ENCODE data around the gene PANK1. TPM values are rescaled to one million over a fixed set of nuclear protein-coding genes. Genes with fewer than 3 reads are reported as not detected.

PANK1 gene
- total and polyA plus RNA-seq, 2 donors from 2014 or later = 5.4 to 31.3 TPM

- intact Hi-C loops (cut with DNase I) = no loop called here
- FAIRE-seq (no peak), DNase-seq (no peak)
- Histone ChIP-seq H3K4me3 (ENCODE audit: low read length in 3 of 3) (no peak overlapping the region), H3K27me3 (ENCODE audit: control insufficient read depth, insufficient read depth, low read length) (no peaks in the 10 kb centered on the region), H3K36me3 (ENCODE audit: control insufficient read depth in 2 of 3, insufficient read depth in 3 of 3, low read length in 3 of 3) (no peaks in the 10 kb centered on the region), H3K27ac (ENCODE audit: low read depth in 2 of 2, low read length in 2 of 2) (no peak overlapping the region), H3K9me3 (ENCODE audit: control insufficient read depth in 2 of 3, insufficient read depth in 1 of 3, low read length in 3 of 3) (no peaks in the 10 kb centered on the region), H3K4me1 (ENCODE audit: control insufficient read depth in 2 of 3, insufficient read depth in 2 of 3, low read depth in 1 of 3, low read length in 3 of 3) (no peaks in the 10 kb centered on the region), H3K9ac (ENCODE audit: low read length in 3 of 3) (no peak overlapping the region)
- TF ChIP-seq CTCF (IDR thresholded peaks at IDR 0.05; ENCODE audit: borderline replicate concordance, extremely low read depth, insufficient read depth) = no peak
Measured at GRCh38 chr10:89653410-89653869, 8.4 kb upstream of the PANK1 start.

- no peak overlapping the region for H3K9ac ChIP-seq (ENCODE audit: low read length in 3 of 3)
- no peak for FAIRE-seq
Measured at GRCh38 chr10:89652806-89653370, 7.8 kb upstream of the PANK1 start.

GRCh38 chr10:89651916-89652573, 7.0 kb upstream of the PANK1 start:
- intact Hi-C loops (cut with DNase I) = no loop called here
- H3K36me3 ChIP-seq (ENCODE audit: control insufficient read depth in 2 of 3, insufficient read depth in 3 of 3, low read length in 3 of 3) = no peaks in the 10 kb centered on the region
- no peak overlapping the region for H3K27ac ChIP-seq (ENCODE audit: low read depth in 2 of 2, low read length in 2 of 2)
- FAIRE-seq (no peak), DNase-seq (no peak)
- H3K4me1 ChIP-seq (ENCODE audit: control insufficient read depth in 2 of 3, insufficient read depth in 2 of 3, low read depth in 1 of 3, low read length in 3 of 3) = no peaks in the 10 kb centered on the region
- TF ChIP-seq CTCF (IDR thresholded peaks at IDR 0.05; ENCODE audit: borderline replicate concordance, extremely low read depth, insufficient read depth) = no peak
- no peak overlapping the region for H3K4me3 ChIP-seq (ENCODE audit: low read length in 3 of 3)
- no peaks in the 10 kb centered on the region for H3K9me3 ChIP-seq (ENCODE audit: control insufficient read depth in 2 of 3, insufficient read depth in 1 of 3, low read length in 3 of 3)
- no peak overlapping the region for H3K9ac ChIP-seq (ENCODE audit: low read length in 3 of 3)
- no peaks in the 10 kb centered on the region for H3K27me3 ChIP-seq (ENCODE audit: control insufficient read depth, insufficient read depth, low read length)

More at GRCh38 chr10:89652806-89653370, 7.8 kb upstream of the PANK1 start:
- DNase-seq = no peak
- TF ChIP-seq CTCF (IDR thresholded peaks at IDR 0.05; ENCODE audit: borderline replicate concordance, extremely low read depth, insufficient read depth) = no peak
- H3K36me3 ChIP-seq (ENCODE audit: control insufficient read depth in 2 of 3, insufficient read depth in 3 of 3, low read length in 3 of 3) = no peaks in the 10 kb centered on the region
- H3K4me3 ChIP-seq (ENCODE audit: low read length in 3 of 3) = no peak overlapping the region
- H3K9me3 ChIP-seq (ENCODE audit: control insufficient read depth in 2 of 3, insufficient read depth in 1 of 3, low read length in 3 of 3) = no peaks in the 10 kb centered on the region
- intact Hi-C loops (cut with DNase I) = no loop called here
- no peak overlapping the region for H3K27ac ChIP-seq (ENCODE audit: low read depth in 2 of 2, low read length in 2 of 2)
- H3K27me3 ChIP-seq (ENCODE audit: control insufficient read depth, insufficient read depth, low read length) = no peaks in the 10 kb centered on the region
- no peaks in the 10 kb centered on the region for H3K4me1 ChIP-seq (ENCODE audit: control insufficient read depth in 2 of 3, insufficient read depth in 2 of 3, low read depth in 1 of 3, low read length in 3 of 3)

All from kidney (tissue), 14 donors.